ENCODE data around the gene ABCB9.

The ABCB9 gene

DNA sequence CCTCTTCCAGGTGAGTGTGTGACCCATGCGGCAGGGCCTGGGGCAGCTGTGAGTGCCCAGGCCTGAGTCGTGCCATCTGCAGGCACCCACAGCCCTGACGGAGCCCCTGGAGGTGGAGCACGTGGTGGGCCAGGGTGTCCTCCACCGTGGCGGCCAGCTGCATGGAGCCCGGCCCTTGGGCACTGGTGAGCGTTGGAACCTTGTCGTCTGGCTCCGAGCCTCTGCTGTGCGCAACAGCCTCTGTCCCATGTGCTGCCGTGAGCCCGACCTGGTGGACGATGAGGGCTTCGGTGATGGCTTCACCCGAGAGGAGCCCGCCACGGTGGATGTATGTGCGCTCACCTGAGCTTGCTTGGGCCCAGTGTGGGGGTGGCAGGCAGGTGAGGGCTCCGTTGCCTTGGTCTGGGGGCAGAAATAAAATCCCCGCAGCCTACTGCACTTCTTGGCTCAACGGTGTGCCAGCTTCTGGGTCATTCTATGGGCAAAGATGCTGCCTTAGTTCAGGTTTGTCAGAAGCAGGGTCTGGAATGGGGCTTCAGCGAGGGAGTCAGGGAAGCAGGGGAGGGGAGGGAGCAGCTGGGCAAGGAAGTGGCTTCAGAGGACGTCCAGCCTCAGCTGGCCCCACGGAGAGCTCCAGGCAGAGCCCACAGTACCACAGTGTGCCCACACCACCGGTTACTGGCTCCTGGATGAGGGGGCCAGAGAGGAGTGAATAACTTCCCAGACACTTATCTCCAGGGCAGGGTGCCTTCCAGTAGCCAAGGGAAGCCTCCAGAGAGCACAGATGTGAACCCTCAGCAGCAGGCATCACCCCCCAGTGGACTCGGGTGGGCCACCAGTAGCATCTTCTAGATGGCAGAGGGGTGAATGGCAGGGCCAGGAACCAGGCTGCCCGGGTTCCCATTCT, 13.0 kb upstream of the ABCB9 start:
- H3K4me3 Mint-ChIP-seq: peak overlapping the region; percentile 91 to 97
- DNase-seq: no peak
- no peaks in the 10 kb centered on the region for H3K9me3 Mint-ChIP-seq
- no peaks in the 10 kb centered on the region for H3K27me3 Mint-ChIP-seq
- H3K4me1 Mint-ChIP-seq: peaks cover 70% of the 10 kb centered on the region
- peak overlapping the region; percentile 46 to 89 for H3K27ac Mint-ChIP-seq
- no peak for ATAC-seq

DNA sequence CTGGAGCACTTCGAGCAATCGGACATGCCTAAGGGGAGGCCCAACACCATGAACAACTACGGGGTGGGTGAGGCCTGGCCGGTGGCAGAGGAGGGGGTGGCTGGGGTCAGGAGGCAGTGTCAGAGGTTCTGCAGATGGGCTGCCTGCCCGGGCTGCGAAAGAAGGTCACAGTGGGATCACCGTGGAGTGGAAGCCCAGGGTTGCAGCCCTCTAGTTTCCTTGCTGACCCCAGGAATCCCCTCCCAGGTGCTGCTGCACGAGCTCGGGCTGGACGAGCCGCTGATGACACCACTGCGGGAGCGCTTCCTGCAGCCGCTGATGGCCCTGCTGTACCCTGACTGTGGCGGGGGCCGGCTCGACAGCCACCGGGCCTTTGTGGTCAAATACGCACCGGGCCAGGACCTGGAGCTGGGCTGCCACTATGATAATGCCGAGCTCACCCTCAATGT, 12.3 kb upstream of the ABCB9 start:
- H3K9me3 Mint-ChIP-seq: no peaks in the 10 kb centered on the region
- no peaks in the 10 kb centered on the region for H3K27me3 Mint-ChIP-seq
- no peak overlapping the region for H3K27ac Mint-ChIP-seq
- H3K4me1 Mint-ChIP-seq: peaks cover 70% of the 10 kb centered on the region
- peak in 1 of 2 donors; percentile 11 for DNase-seq
- no peak for ATAC-seq
- peak overlapping the region in 1 of 2 donors; percentile 91 for H3K4me3 Mint-ChIP-seq

DNA sequence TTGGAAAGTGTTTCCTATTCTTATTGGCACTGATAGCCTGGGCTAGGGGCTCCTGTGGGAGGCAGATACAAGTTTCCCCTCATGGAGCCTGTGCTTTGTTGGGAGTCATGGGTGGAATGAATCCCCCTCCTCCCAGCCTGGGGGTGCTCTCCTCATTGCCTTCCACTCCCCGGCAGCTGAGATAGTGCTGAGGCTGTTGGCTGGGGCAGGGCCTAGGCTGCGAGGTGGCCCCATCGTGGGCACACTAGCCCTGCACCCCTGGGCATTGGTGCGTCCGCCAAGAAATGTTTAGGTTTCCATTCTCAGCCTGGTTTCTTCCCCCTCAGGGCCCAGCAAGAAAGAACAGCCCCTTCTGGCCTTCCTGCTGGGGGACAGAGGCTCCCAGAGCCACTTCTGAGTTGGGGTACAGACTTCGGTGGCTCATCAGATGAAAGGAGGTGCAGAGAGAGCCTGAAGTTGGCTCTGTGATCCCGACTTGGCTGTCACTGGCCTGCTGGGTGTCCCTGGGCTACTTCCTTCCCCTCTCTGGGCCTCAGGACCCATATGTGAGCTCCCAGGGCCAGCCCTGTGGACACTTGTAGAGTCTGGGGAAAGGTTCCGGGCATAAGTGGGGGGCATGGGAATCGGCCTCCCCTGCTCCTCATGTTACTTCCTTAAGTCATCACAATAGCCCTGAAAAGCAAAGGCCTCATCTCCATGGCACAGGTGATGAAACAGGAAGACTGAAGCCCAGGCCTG, 11.6 kb upstream of the ABCB9 start:
- Mint-ChIP-seq H3K4me3 (peak overlapping the region; percentile 31 to 44), H3K27ac (peak overlapping the region; percentile 19 to 84), H3K4me1 (peaks cover 64% of the 10 kb centered on the region), H3K9me3 (no peaks in the 10 kb centered on the region), H3K27me3 (no peaks in the 10 kb centered on the region)
- ATAC-seq (no peak), DNase-seq (peak in 1 of 2 donors; percentile 9)

DNA sequence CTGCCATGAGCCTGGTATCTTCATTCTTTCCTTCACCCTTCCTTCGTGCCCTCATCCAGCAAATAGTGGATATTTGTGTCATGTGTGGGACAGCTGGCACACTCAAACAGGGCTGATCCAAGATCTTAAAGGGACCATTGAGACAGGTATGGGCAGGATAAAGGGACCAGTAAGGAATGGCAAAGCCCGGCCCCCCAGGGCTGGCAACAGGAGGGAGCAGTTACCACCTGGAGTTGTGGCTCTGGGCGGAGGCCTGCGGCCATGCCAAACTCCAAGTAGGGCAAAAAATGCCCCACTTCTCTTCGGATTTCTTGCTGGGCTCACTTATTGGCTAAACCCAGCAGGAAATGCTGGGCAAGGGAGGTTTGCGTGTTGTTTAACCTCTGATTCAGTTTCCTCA, 10.9 kb upstream of the ABCB9 start:
- no peaks in the 10 kb centered on the region for H3K9me3 Mint-ChIP-seq
- H3K27me3 Mint-ChIP-seq: no peaks in the 10 kb centered on the region
- ATAC-seq: no peak
- DNase-seq: no peak
- peak overlapping the region in 1 of 2 donors; percentile 17 for H3K4me3 Mint-ChIP-seq
- H3K27ac Mint-ChIP-seq: no peak overlapping the region
- H3K4me1 Mint-ChIP-seq: peaks cover 57% of the 10 kb centered on the region

DNA sequence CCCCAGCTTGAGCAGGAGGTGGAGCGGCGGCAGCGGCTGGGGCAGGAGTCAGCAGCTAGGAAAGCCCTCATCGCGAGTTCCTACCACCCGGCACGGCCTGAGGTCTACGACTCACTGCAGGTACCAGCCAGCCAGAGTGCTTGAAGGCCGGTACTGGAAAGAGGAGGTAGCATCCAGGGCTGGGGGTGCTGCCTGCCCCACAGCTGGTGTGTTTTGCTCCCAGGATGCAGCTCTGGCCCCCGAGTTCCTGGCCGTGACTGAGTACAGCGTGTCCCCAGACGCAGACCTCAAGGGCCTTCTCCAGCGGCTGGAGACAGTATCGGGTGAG, 10.3 kb upstream of the ABCB9 start:
- Mint-ChIP-seq H3K27me3 (no peaks in the 10 kb centered on the region), H3K4me3 (peak overlapping the region; percentile 35 to 99), H3K4me1 (peaks cover 52% of the 10 kb centered on the region), H3K9me3 (no peaks in the 10 kb centered on the region), H3K27ac (no peak overlapping the region)
- DNase-seq (no peak), ATAC-seq (no peak)

DNA sequence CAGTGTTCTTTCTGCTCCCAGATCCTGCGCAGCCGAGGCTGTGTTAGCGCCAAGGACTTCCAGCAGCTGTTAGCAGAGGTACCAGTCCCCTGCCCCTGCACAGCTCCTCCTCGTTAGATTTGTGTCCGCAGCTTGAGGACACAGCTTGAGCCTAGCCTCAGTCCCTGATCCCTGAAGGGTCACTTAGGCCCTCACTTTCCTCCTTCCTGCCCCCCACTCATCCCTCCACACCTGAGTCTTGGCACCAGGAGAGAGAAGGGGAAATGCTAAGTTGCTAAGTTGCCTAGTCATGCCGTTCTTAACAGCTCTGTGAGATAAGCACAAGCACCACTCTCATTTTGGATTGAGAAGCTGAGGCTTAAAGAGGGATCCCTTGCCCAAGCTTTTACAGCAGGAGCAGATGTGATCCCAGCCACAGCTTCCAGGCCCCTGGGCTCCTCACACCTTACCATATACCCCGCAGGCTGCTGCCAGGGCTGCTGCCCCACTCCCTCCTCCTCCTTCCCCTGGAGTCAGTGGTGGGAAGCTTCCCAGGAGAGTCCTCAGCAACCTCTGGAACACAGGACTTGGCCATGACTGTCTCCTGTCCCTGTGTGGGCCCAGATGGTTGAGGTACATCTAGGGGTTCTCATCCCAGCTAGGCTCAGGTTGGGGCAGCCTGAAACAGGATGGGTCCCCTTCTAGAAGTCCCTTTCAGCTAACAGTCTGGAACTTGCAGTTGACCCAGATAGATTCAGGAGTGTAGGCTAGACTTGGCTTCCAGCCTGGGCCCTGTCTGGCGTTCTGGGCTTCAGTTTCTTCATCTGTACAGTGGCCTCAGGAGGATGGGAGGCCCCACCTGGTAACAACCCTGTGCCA, 9.8 kb upstream of the ABCB9 start:
- ATAC-seq: no peak
- H3K4me1 Mint-ChIP-seq: peaks cover 48% of the 10 kb centered on the region
- H3K9me3 Mint-ChIP-seq: no peaks in the 10 kb centered on the region
- H3K4me3 Mint-ChIP-seq: peak overlapping the region; percentile 98 to 99
- no peaks in the 10 kb centered on the region for H3K27me3 Mint-ChIP-seq
- DNase-seq: no peak
- H3K27ac Mint-ChIP-seq: peak overlapping the region; percentile 100

DNA sequence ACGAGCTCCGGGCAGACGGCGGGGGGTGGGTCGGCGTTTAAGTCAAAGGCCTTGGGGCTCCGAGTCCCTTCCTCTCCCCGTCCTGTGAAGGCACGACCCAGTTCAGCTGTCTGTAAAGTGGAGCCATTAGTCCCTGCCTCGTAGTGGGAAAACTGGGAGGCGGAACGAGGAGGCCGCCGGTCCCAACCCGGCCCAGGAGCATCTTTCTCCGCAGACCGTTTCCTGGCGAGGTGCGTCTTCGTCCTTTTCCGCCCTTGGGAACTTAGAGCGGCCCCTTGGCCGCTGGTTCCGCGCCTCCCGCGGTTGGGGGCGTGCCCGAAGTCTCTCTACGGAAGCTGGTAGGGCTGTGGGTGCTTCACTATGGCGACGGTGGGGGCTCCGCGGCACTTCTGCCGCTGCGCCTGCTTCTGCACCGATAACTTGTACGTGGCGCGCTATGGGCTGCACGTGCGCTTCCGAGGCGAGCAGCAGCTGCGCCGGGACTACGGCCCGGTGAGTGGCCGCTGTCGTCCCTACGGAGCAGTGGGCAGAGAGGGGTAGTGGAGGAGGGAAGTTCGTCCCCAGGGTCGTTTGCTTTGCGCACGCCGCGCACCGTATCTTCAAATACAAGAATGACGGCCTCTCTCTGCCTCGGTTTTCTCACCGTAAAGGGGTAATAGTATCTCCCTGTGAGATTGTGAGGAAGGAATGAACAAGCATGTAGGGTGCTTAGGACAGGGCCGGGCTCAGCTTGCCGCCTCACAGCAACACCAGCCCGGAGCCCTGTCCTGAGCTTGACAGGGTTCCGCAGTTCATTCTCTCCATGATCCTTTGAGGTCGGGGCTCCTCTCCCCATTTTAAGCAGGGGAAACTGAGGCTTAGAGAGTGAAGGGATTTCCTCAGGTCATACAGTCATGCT, 8.9 kb upstream of the ABCB9 start, which contains the start of gene OGFOD2:
OGFOD2 (plus strand) TSS at position 353 of the 898 bp plus-strand sequence; CDS start at position 361, 8 bp downstream.
- H3K4me3 Mint-ChIP-seq: peak within 1 kb of the TSS; percentile 98 to 99
- H3K27ac Mint-ChIP-seq: peak within 1 kb of the TSS; percentile 100
- H3K27me3 Mint-ChIP-seq: no peaks in the 10 kb centered on the region
- peaks cover 48% of the 10 kb centered on the region for H3K4me1 Mint-ChIP-seq
- no peaks in the 10 kb centered on the region for H3K9me3 Mint-ChIP-seq
- DNase-seq: peak; percentile 90 to 95
- peak; percentile 90 for ATAC-seq

DNA sequence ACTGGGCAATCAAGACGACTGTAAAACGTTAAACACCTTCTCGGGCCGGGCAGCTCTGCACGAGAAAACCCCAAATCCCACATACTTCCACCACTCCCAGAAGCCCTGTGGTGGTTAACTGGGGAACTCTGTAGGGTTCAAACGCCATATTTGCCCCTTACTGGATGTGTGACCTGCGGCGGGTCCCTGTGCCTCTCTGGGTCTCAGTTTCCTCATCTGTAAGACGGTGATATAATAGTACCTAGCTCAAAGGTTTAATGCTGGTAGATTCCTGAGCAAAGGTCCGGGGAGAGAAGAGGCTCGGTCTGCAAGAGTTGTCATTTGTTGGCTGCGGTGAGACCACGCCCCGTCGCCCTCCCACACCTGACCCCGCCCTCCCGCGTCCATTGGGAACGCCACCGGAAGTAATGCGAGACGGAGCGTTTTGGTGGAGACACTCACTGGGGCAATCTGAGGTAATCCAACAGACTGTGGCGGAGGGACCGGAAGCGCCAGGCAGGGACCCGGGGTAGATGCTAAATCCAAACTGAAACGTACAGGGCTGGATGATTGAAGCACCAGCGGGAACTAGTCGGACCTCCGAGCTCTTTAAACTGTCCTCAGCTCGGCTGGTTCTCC, 8.1 kb upstream of the ABCB9 start:
- peak overlapping the region; percentile 100 for H3K27ac Mint-ChIP-seq
- ATAC-seq: peak; percentile 94
- H3K4me3 Mint-ChIP-seq: peak overlapping the region; percentile 98 to 99
- no peaks in the 10 kb centered on the region for H3K27me3 Mint-ChIP-seq
- DNase-seq: peak; percentile 97 to 98
- peaks cover 45% of the 10 kb centered on the region for H3K4me1 Mint-ChIP-seq
- no peaks in the 10 kb centered on the region for H3K9me3 Mint-ChIP-seq

DNA sequence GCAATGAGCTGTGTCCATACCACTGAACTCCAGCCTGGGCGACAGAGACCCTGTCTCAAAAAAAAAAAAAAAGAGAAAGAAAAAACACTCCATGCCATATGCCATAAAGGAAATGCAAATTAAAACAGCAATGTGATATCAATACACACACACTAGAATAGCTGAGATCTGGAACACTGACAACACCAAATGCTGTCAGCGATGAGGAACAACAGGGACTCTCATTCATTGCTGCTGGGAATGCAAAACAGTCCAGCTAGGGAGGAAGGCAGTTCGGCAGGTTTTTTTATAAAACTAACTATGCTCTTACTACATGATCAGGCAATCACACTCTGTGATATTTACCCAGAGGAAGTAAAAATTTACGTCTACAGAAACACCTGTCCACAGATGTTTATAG, 3.4 kb upstream of the ABCB9 start:
- Mint-ChIP-seq H3K27me3 (no peaks in the 10 kb centered on the region), H3K9me3 (no peaks in the 10 kb centered on the region), H3K4me1 (peaks cover 22% of the 10 kb centered on the region), H3K4me3 (no peak overlapping the region), H3K27ac (no peak overlapping the region)
- DNase-seq (no peak), ATAC-seq (no peak)

DNA sequence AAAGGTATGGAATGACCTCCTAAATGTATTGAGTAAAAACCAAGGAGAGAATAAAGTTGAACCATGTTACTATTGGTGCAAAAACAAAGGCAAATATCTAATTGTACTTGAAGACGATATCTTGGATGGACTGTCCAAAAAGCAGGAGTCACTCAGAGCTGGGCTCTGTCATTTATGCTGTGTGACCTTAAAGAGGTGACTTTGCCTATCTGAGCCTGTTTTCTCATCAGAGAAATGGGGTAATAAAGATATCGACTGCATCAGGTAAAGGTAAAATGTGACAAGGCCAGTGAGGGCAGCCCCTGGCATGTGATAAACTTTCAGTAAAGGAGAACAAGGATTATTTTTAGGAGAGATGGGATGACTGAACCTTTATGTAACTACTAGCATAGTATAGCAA, 1.8 kb upstream of the ABCB9 start:
- ATAC-seq: no peak
- peaks cover 13% of the 10 kb centered on the region for H3K4me1 Mint-ChIP-seq
- H3K9me3 Mint-ChIP-seq: no peaks in the 10 kb centered on the region
- no peaks in the 10 kb centered on the region for H3K27me3 Mint-ChIP-seq
- DNase-seq: no peak
- no peak overlapping the region for H3K4me3 Mint-ChIP-seq
- H3K27ac Mint-ChIP-seq: no peak overlapping the region

DNA sequence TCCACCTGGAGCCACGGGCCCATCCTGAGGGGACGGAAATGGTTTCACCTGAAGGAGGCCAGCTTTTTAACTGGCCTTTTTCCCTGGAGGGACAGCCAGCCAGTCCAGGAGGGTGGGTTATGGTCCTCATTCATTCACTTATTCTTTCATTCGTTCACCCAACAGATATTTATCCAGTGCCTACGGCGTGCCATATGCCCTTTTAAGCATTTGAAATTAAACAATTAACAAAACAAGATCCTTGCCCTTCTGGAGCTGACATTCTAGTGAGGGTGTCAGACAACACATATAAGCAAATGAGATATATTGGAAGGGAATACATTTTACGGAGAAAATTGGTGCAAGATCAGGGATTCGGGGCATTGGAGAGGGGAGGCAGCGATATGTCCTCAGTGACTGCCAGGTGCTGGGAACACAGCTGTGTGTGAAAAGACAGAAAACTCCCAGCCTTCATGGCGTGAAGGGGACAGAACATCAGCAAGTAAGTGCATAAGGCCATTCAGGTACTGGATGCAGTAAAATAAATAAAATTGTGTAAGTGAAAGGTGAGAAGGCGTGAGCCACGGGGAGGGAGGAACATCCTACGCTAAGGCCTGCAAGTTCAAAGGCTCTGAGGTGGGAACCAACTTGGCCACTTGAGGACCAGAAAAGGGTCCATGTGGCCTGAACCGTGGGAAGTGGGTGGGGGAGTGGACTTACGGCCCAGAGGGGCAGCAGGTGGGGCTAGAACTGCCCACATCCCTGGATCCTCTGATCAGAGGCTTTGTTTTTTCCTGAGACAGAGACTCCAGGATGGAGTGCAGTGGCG, 684 bp upstream of the ABCB9 start:
- Mint-ChIP-seq H3K27me3 (no peaks in the 10 kb centered on the region), H3K27ac (no peak overlapping the region)

DNA sequence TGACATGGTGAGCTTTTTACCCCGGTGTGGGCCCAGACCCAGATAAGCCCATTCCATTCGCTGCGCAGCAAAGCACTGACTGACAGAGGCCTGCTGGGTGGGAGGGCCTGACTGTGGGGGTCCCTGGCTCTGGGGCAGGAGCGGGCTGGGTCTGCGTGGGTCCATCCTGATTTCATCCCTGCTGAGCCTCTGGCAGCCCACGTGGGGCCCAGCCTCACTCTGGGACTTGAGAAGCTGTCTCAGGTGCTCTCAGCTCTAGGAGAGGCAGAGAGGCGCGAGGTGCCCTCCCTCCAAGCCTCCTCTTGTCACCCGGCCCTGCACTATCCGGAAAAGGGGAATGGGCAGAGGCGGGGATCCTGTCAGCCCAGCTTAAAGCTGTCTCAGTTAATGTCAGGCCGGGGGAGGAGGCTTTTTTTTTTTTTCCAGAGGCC, 927 bp downstream of the ABCB9 start:
- peak overlapping the region; percentile 44 to 72 for H3K4me3 Mint-ChIP-seq

More for the DNA sequence above, 684 bp upstream of the ABCB9 start:
- no peak for DNase-seq
- Mint-ChIP-seq H3K4me1 (peaks cover 13% of the 10 kb centered on the region), H3K9me3 (no peaks in the 10 kb centered on the region), H3K4me3 (peak overlapping the region; percentile 28 to 50)
- ATAC-seq: no peak

DNA sequence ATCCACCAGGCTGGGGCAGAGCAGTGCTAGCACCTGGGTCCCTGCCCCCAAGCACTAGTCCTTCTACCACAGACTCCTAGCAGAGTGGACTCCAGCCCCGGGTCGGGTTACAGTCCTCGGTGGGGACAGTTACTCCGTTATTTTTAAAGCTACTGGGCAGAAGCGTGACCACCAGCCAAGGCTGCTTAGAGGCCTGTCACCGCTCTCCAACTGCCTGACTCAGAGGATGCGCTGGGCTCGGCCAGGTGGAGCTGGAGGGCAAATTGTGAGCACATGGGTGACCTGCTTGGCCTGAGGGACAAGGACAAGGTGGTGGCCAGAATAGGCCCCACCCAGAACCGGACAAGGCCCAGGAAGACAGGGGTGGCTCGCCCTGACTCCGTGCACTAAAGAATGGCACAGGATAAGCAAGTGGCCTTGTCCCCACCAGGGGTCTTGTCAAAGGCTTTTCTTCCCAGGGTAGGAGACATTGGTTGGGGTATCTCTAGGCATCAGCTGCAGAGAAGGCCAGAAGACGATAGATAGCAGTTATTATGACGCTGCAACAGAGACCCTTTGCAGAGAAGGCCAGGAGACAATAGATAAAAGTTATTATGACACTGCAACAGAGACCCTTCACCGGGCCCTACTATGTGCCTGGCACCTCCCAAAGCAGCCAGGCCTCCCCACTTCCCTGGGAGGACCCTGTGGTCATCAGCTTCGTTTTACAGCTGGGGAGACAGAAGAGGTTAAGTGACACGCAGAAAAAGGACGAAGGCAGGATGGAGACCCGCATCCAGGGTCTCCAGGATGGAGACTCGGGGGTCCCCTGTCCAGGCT, 1.6 kb downstream of the ABCB9 start:
- peak overlapping the region; percentile 36 to 69 for H3K4me3 Mint-ChIP-seq
- H3K27ac Mint-ChIP-seq: no peak overlapping the region
- H3K27me3 Mint-ChIP-seq: no peaks in the 10 kb centered on the region
- ATAC-seq (no peak), DNase-seq (no peak)
- H3K4me1 Mint-ChIP-seq: peaks cover 13% of the 10 kb centered on the region
- H3K9me3 Mint-ChIP-seq: no peaks in the 10 kb centered on the region

More for the DNA sequence above, 927 bp downstream of the ABCB9 start:
- ATAC-seq: no peak
- DNase-seq: peak in 1 of 2 donors; percentile 12
- H3K9me3 Mint-ChIP-seq: no peaks in the 10 kb centered on the region
- peaks cover 13% of the 10 kb centered on the region for H3K4me1 Mint-ChIP-seq
- H3K27ac Mint-ChIP-seq: no peak overlapping the region
- no peaks in the 10 kb centered on the region for H3K27me3 Mint-ChIP-seq
